ENCODE results near the gene PRRC2C. TPM values are rescaled to one million over a fixed set of nuclear protein-coding genes. Genes with fewer than 3 reads are reported as not detected.
A peak's percentile ranks its signal among the peaks of the same experiment; 100 is the strongest.

Gene PRRC2C
- total RNA-seq, 1 experiment from 2014 or later: 199 TPM

GRCh38 chr1:171563675-171564074 is 78.3 kb downstream of the PRRC2C start:
- DNase-seq: peak; percentile 55

GRCh38 chr1:171566467-171566866 is 81.1 kb downstream of the PRRC2C start:
- intact Hi-C loops (cut with micrococcal nuclease): loop anchor here (1.0 to 5.0 kb wide), 2 partner anchors 34 to 150 kb away; no protein-coding TSS in a partner anchor
- CTCF ChIA-PET: interaction anchor here (0.6 to 0.7 kb wide), 4 partner anchors 149 to 888 kb away, joined by 3 to 5 read pairs (median 4); no protein-coding TSS in a partner anchor
- BruUV-seq (replicated peaks): TSS peak; percentile 4

More at GRCh38 chr1:171563675-171564074, 78.3 kb downstream of the PRRC2C start:
- no peak overlapping the region for H3K4me2 ChIP-seq (ENCODE audit: low read length)
- no peaks in the 10 kb centered on the region for H3K27me3 ChIP-seq (ENCODE audit: low read length)
- H3K79me2 ChIP-seq (ENCODE audit: low read length): no peaks in the 10 kb centered on the region
- no peaks in the 10 kb centered on the region for H3K9me2 ChIP-seq (replicated peaks; ENCODE audit: low read length)
- peaks cover 5% of the 10 kb centered on the region for H4K20me1 ChIP-seq (ENCODE audit: low read length)
- H3K4me1 ChIP-seq (ENCODE audit: insufficient read depth, low read length): no peaks in the 10 kb centered on the region
- H3K36me3 ChIP-seq (ENCODE audit: low read depth, low read length): peaks cover 91% of the 10 kb centered on the region
- no peak overlapping the region for H2AFZ ChIP-seq (ENCODE audit: low read length)
- H3K27ac ChIP-seq (ENCODE audit: low read length): no peak overlapping the region
- TF ChIP-seq, protein P1, sequence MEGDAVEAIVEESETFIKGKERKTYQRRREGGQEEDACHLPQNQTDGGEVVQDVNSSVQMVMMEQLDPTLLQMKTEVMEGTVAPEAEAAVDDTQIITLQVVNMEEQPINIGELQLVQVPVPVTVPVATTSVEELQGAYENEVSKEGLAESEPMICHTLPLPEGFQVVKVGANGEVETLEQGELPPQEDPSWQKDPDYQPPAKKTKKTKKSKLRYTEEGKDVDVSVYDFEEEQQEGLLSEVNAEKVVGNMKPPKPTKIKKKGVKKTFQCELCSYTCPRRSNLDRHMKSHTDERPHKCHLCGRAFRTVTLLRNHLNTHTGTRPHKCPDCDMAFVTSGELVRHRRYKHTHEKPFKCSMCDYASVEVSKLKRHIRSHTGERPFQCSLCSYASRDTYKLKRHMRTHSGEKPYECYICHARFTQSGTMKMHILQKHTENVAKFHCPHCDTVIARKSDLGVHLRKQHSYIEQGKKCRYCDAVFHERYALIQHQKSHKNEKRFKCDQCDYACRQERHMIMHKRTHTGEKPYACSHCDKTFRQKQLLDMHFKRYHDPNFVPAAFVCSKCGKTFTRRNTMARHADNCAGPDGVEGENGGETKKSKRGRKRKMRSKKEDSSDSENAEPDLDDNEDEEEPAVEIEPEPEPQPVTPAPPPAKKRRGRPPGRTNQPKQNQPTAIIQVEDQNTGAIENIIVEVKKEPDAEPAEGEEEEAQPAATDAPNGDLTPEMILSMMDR (conservative IDR thresholded peaks at IDR 0.05; ENCODE audit: low read depth, low read length): no peak
- no peak for TF ChIP-seq EZH2phosphoT487 (IDR thresholded peaks at IDR 0.05; ENCODE audit: borderline replicate concordance, low read length)
- no peak for TF ChIP-seq EZH2 (IDR thresholded peaks at IDR 0.05; ENCODE audit: low read length, unreplicated experiment)
- no peaks in the 10 kb centered on the region for H3F3A ChIP-seq (ENCODE audit: low read length, unreplicated experiment)
- no peak overlapping the region for H3K9ac ChIP-seq (ENCODE audit: low read length)
- POLR2A ChIA-PET (ENCODE audit: unreplicated experiment): no interaction called here
- TSS peak; percentile 3 for BruUV-seq (replicated peaks)
- H3K9me3 ChIP-seq (ENCODE audit: low read length): no peaks in the 10 kb centered on the region
- intact Hi-C loops (cut with micrococcal nuclease): no loop called here
- ATAC-seq: peak; percentile 49
- CTCF ChIA-PET: no interaction called here
- H3K4me3 ChIP-seq (ENCODE audit: low read length): no peak overlapping the region

GRCh38 chr1:171570295-171570694 is 85.0 kb downstream of the PRRC2C start:
- no TSS peak for BruUV-seq (replicated peaks)
- Histone ChIP-seq H3K4me3 (ENCODE audit: low read length) (no peak overlapping the region), H3K27ac (ENCODE audit: low read length) (no peak overlapping the region), H3K36me3 (ENCODE audit: low read depth, low read length) (peaks cover 84% of the 10 kb centered on the region), H3K4me2 (ENCODE audit: low read length) (no peak overlapping the region), H3F3A (ENCODE audit: low read length, unreplicated experiment) (peaks cover 2% of the 10 kb centered on the region), H3K9me2 (replicated peaks; ENCODE audit: low read length) (no peaks in the 10 kb centered on the region), H3K9me3 (ENCODE audit: low read length) (no peaks in the 10 kb centered on the region), H2AFZ (ENCODE audit: low read length) (no peak overlapping the region), H3K27me3 (ENCODE audit: low read length) (no peaks in the 10 kb centered on the region), H3K79me2 (ENCODE audit: low read length) (no peaks in the 10 kb centered on the region), H4K20me1 (ENCODE audit: low read length) (no peaks in the 10 kb centered on the region), H3K4me1 (ENCODE audit: insufficient read depth, low read length) (no peaks in the 10 kb centered on the region), H3K9ac (ENCODE audit: low read length) (no peak overlapping the region)
- TF ChIP-seq, protein P1 (conservative IDR thresholded peaks at IDR 0.05; ENCODE audit: low read depth, low read length): no peak
- TF ChIP-seq EZH2phosphoT487 (IDR thresholded peaks at IDR 0.05; ENCODE audit: borderline replicate concordance, low read length) (no peak), EZH2 (IDR thresholded peaks at IDR 0.05; ENCODE audit: low read length, unreplicated experiment) (no peak)
- ATAC-seq: no peak
- intact Hi-C loops (cut with micrococcal nuclease): no loop called here
- ChIA-PET POLR2A (ENCODE audit: unreplicated experiment) (no interaction called here), CTCF (no interaction called here)
- DNase-seq: no peak

More at GRCh38 chr1:171566467-171566866, 81.1 kb downstream of the PRRC2C start:
- no peak overlapping the region for H3K4me3 ChIP-seq (ENCODE audit: low read length)
- no peaks in the 10 kb centered on the region for H3F3A ChIP-seq (ENCODE audit: low read length, unreplicated experiment)
- no peaks in the 10 kb centered on the region for H3K79me2 ChIP-seq (ENCODE audit: low read length)
- POLR2A ChIA-PET (ENCODE audit: unreplicated experiment): no interaction called here
- no peak overlapping the region for H3K4me2 ChIP-seq (ENCODE audit: low read length)
- no peaks in the 10 kb centered on the region for H3K9me2 ChIP-seq (replicated peaks; ENCODE audit: low read length)
- H3K9ac ChIP-seq (ENCODE audit: low read length): no peak overlapping the region
- TF ChIP-seq, protein P1 (conservative IDR thresholded peaks at IDR 0.05; ENCODE audit: low read depth, low read length): peak; percentile 82
- no peak for TF ChIP-seq EZH2phosphoT487 (IDR thresholded peaks at IDR 0.05; ENCODE audit: borderline replicate concordance, low read length)
- TF ChIP-seq EZH2 (IDR thresholded peaks at IDR 0.05; ENCODE audit: low read length, unreplicated experiment): no peak
- H2AFZ ChIP-seq (ENCODE audit: low read length): no peak overlapping the region
- H3K9me3 ChIP-seq (ENCODE audit: low read length): no peaks in the 10 kb centered on the region
- peaks cover 5% of the 10 kb centered on the region for H4K20me1 ChIP-seq (ENCODE audit: low read length)
- H3K36me3 ChIP-seq (ENCODE audit: low read depth, low read length): peaks cover 89% of the 10 kb centered on the region
- H3K27me3 ChIP-seq (ENCODE audit: low read length): no peaks in the 10 kb centered on the region
- H3K4me1 ChIP-seq (ENCODE audit: insufficient read depth, low read length): no peaks in the 10 kb centered on the region
- DNase-seq (peak; percentile 55), ATAC-seq (peak; percentile 53)
- no peak overlapping the region for H3K27ac ChIP-seq (ENCODE audit: low read length)

All from PC-3 (cell line).